GM21737 (cell line): ENCODE data around the gene TSPAN3.

Source experiments
- ATAC-seq: cut with Tn5 transposase; IDR thresholded peaks from one replicate; pipeline ENCODE4 v1.9.1; 2021; ENCODE audit warnings: mild to moderate bottlenecking, moderate library complexity; ENCODE audit not compliant: unreplicated experiment

TSPAN3 gene

GRCh38 chr15:76991741-76992645 lies 78.9 kb downstream of the TSPAN3 start:
- ATAC-seq, result no peak
